ENCODE data around the gene HSD17B14. TPM values are rescaled to one million over a fixed set of nuclear protein-coding genes. Genes with fewer than 3 reads are reported as not detected.
A peak's percentile ranks its signal among the peaks of the same experiment; 100 is the strongest.

Gene HSD17B14
- total RNA-seq, 2 experiments from 2014 or later = 0.47 to 0.56 TPM

GRCh38 chr19:48819366-48819816, 16.9 kb downstream of the HSD17B14 start:
- H3K36me3 Mint-ChIP-seq (ENCODE audit: low read depth) = no peaks in the 10 kb centered on the region
- H3K27ac Mint-ChIP-seq = no peak overlapping the region
- POLR2A ChIA-PET = no interaction called here
- no peaks in the 10 kb centered on the region for H3K27me3 Mint-ChIP-seq
- no peak for ATAC-seq
- TF ChIP-seq CTCF (IDR thresholded peaks at IDR 0.05) = no peak
- H3K4me3 Mint-ChIP-seq = no peak overlapping the region
- intact Hi-C loops (cut with micrococcal nuclease) = no loop called here
- CTCF ChIA-PET = interaction anchor here (1.4 kb wide), 1 partner anchor 144 kb away, joined by 3 read pairs; no protein-coding TSS in a partner anchor
- peaks cover 2% of the 10 kb centered on the region for H3K4me1 Mint-ChIP-seq (ENCODE audit: low read depth)
- no peak for DNase-seq
- no peaks in the 10 kb centered on the region for H3K9me3 Mint-ChIP-seq

GRCh38 chr19:48818234-48818820, 18.0 kb downstream of the HSD17B14 start:
- H3K27ac Mint-ChIP-seq = no peak overlapping the region

GRCh38 chr19:48817585-48818124, 18.6 kb downstream of the HSD17B14 start:
- DNase-seq = no peak
- ChIA-PET POLR2A (interaction anchor here (0.6 kb wide), 2 partner anchors 10 to 39 kb away, joined by 3 to 4 read pairs; no protein-coding TSS in a partner anchor), CTCF (interaction anchor here (1.4 kb wide), 1 partner anchor 143 kb away, joined by 3 read pairs; no protein-coding TSS in a partner anchor)
- peaks cover 2% of the 10 kb centered on the region for H3K4me1 Mint-ChIP-seq (ENCODE audit: low read depth)
- H3K36me3 Mint-ChIP-seq (ENCODE audit: low read depth) = no peaks in the 10 kb centered on the region
- H3K27ac Mint-ChIP-seq = no peak overlapping the region
- intact Hi-C loops (cut with micrococcal nuclease) = no loop called here
- H3K27me3 Mint-ChIP-seq = no peaks in the 10 kb centered on the region
- no peak for ATAC-seq
- no peak overlapping the region for H3K4me3 Mint-ChIP-seq
- H3K9me3 Mint-ChIP-seq = no peaks in the 10 kb centered on the region
- TF ChIP-seq CTCF (IDR thresholded peaks at IDR 0.05) = no peak

More at GRCh38 chr19:48818234-48818820, 18.0 kb downstream of the HSD17B14 start:
- Mint-ChIP-seq H3K4me1 (ENCODE audit: low read depth) (peaks cover 2% of the 10 kb centered on the region), H3K27me3 (no peaks in the 10 kb centered on the region), H3K36me3 (ENCODE audit: low read depth) (no peaks in the 10 kb centered on the region), H3K4me3 (no peak overlapping the region), H3K9me3 (no peaks in the 10 kb centered on the region)
- ATAC-seq (no peak), DNase-seq (no peak)
- ChIA-PET POLR2A (interaction anchor here (0.6 kb wide), 1 partner anchor 40 kb away, joined by 4 read pairs; no protein-coding TSS in a partner anchor), CTCF (interaction anchor here (1.4 kb wide), 1 partner anchor 143 kb away, joined by 3 read pairs; no protein-coding TSS in a partner anchor)
- intact Hi-C loops (cut with micrococcal nuclease) = no loop called here
- no peak for TF ChIP-seq CTCF (IDR thresholded peaks at IDR 0.05)

- no peaks in the 10 kb centered on the region for H3K36me3 Mint-ChIP-seq (ENCODE audit: low read depth)
- intact Hi-C loops (cut with micrococcal nuclease) = no loop called here
- CTCF ChIA-PET = interaction anchor here (1.0 to 1.3 kb wide), 3 partner anchors 20 to 27 kb away, joined by 3 to 4 read pairs (median 3); partner anchors contain the start of gene HSD17B14
- DNase-seq = peak; percentile 35
- no peak for TF ChIP-seq CTCF (IDR thresholded peaks at IDR 0.05)
- H3K27me3 Mint-ChIP-seq = no peaks in the 10 kb centered on the region
- H3K4me1 Mint-ChIP-seq (ENCODE audit: low read depth) = peaks cover 9% of the 10 kb centered on the region
- no peaks in the 10 kb centered on the region for H3K9me3 Mint-ChIP-seq
- no peak overlapping the region for H3K27ac Mint-ChIP-seq
- H3K4me3 Mint-ChIP-seq = no peak overlapping the region
- POLR2A ChIA-PET = interaction anchor here (0.8 kb wide), 1 partner anchor 79 kb away, joined by 3 read pairs; no protein-coding TSS in a partner anchor
- peak; percentile 32 for ATAC-seq
Measured at GRCh38 chr19:48815870-48816501, 20.3 kb downstream of the HSD17B14 start.
